ENCODE measurements around the gene UNC79. TPM values are rescaled to one million over a fixed set of nuclear protein-coding genes. Genes with fewer than 3 reads are reported as not detected.

Gene UNC79
- total RNA-seq, 1 experiment from 2014 or later: 0.07 TPM

- intact Hi-C loops (cut with micrococcal nuclease; ENCODE audit: unreplicated experiment): no loop called here
- Histone ChIP-seq H2AFZ (no peak overlapping the region), H3F3A (ENCODE audit: insufficient read depth, low read depth) (no peaks in the 10 kb centered on the region), H3K36me3 (ENCODE audit: low read depth) (no peaks in the 10 kb centered on the region), H3K27ac (no peak overlapping the region), H3K27me3 (ENCODE audit: insufficient read depth, low read depth) (peaks cover 65% of the 10 kb centered on the region), H3K4me3 (no peak overlapping the region), H3K9me3 (ENCODE audit: insufficient read depth, low read depth) (no peaks in the 10 kb centered on the region), H3K79me2 (ENCODE audit: low read depth) (no peaks in the 10 kb centered on the region), H3K4me1 (replicated peaks; ENCODE audit: insufficient read depth) (no peaks in the 10 kb centered on the region), H4K20me1 (ENCODE audit: insufficient read depth) (no peaks in the 10 kb centered on the region), H3K4me2 (no peak overlapping the region), H3K9me2 (ENCODE audit: insufficient read depth) (no peaks in the 10 kb centered on the region)
- no peak for TF ChIP-seq EZH2 (IDR thresholded peaks at IDR 0.05; ENCODE audit: low read depth)
- TF ChIP-seq, protein P1, sequence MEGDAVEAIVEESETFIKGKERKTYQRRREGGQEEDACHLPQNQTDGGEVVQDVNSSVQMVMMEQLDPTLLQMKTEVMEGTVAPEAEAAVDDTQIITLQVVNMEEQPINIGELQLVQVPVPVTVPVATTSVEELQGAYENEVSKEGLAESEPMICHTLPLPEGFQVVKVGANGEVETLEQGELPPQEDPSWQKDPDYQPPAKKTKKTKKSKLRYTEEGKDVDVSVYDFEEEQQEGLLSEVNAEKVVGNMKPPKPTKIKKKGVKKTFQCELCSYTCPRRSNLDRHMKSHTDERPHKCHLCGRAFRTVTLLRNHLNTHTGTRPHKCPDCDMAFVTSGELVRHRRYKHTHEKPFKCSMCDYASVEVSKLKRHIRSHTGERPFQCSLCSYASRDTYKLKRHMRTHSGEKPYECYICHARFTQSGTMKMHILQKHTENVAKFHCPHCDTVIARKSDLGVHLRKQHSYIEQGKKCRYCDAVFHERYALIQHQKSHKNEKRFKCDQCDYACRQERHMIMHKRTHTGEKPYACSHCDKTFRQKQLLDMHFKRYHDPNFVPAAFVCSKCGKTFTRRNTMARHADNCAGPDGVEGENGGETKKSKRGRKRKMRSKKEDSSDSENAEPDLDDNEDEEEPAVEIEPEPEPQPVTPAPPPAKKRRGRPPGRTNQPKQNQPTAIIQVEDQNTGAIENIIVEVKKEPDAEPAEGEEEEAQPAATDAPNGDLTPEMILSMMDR (conservative IDR thresholded peaks at IDR 0.05): no peak
- BruUV-seq (replicated peaks): no TSS peak
- DNase-seq: no peak
- ChIA-PET CTCF (no interaction called here), POLR2A (ENCODE audit: unreplicated experiment) (no interaction called here)
Observed at GRCh38 chr14:93582516-93582915, 151.8 kb downstream of the UNC79 start.

DNA sequence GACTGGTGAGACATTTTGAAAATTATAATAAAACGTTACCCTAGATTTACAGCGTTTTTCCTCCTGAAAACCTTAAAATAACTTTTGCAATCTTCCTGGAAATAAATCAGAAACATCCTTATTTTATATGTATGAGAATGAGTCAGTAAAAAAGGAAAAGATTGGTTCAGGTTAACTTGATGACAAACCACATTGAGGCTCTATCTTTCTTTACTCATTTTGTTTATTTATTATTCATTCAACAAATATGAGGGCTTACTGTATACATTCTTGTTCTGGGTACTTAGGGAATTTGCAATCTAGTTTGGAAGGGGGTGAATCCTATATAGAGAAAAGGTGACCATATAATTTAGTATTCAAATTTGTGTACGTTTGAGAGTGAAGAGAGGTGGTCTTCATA lies 156.6 kb downstream of the UNC79 start:
- Histone ChIP-seq H3K36me3 (ENCODE audit: low read depth) (no peaks in the 10 kb centered on the region), H3F3A (ENCODE audit: insufficient read depth, low read depth) (no peaks in the 10 kb centered on the region), H3K79me2 (ENCODE audit: low read depth) (no peaks in the 10 kb centered on the region), H3K9me3 (ENCODE audit: insufficient read depth, low read depth) (no peaks in the 10 kb centered on the region), H3K4me2 (no peak overlapping the region), H3K4me1 (replicated peaks; ENCODE audit: insufficient read depth) (no peaks in the 10 kb centered on the region), H4K20me1 (ENCODE audit: insufficient read depth) (no peaks in the 10 kb centered on the region), H3K27me3 (ENCODE audit: insufficient read depth, low read depth) (peaks cover 66% of the 10 kb centered on the region), H3K4me3 (no peak overlapping the region), H3K27ac (no peak overlapping the region), H2AFZ (no peak overlapping the region), H3K9me2 (ENCODE audit: insufficient read depth) (no peaks in the 10 kb centered on the region)
- intact Hi-C loops (cut with micrococcal nuclease; ENCODE audit: unreplicated experiment): no loop called here
- BruUV-seq (replicated peaks): no TSS peak
- DNase-seq: no peak
- TF ChIP-seq, protein P1 (conservative IDR thresholded peaks at IDR 0.05): no peak
- no peak for TF ChIP-seq EZH2 (IDR thresholded peaks at IDR 0.05; ENCODE audit: low read depth)
- ChIA-PET CTCF (no interaction called here), POLR2A (ENCODE audit: unreplicated experiment) (no interaction called here)

GRCh38 chr14:93591506-93591905 lies 160.8 kb downstream of the UNC79 start:
- BruUV-seq (replicated peaks): no TSS peak
- DNase-seq: no peak
- H3K27me3 ChIP-seq (ENCODE audit: insufficient read depth, low read depth): peaks cover 74% of the 10 kb centered on the region
- ChIA-PET CTCF (interaction anchor here (0.6 kb wide), 1 partner anchor 377 kb away, joined by 3 read pairs; no protein-coding TSS in a partner anchor), POLR2A (ENCODE audit: unreplicated experiment) (no interaction called here)
- no peak overlapping the region for H3K4me2 ChIP-seq
- no peak overlapping the region for H2AFZ ChIP-seq
- no peaks in the 10 kb centered on the region for H4K20me1 ChIP-seq (ENCODE audit: insufficient read depth)
- no peaks in the 10 kb centered on the region for H3K9me3 ChIP-seq (ENCODE audit: insufficient read depth, low read depth)
- H3K27ac ChIP-seq: no peak overlapping the region
- TF ChIP-seq, protein P1 (conservative IDR thresholded peaks at IDR 0.05): no peak
- TF ChIP-seq EZH2 (IDR thresholded peaks at IDR 0.05; ENCODE audit: low read depth): no peak
- H3K4me1 ChIP-seq (replicated peaks; ENCODE audit: insufficient read depth): no peaks in the 10 kb centered on the region
- H3K36me3 ChIP-seq (ENCODE audit: low read depth): no peaks in the 10 kb centered on the region
- no peak overlapping the region for H3K4me3 ChIP-seq
- no peaks in the 10 kb centered on the region for H3K9me2 ChIP-seq (ENCODE audit: insufficient read depth)
- intact Hi-C loops (cut with micrococcal nuclease; ENCODE audit: unreplicated experiment): no loop called here
- H3F3A ChIP-seq (ENCODE audit: insufficient read depth, low read depth): no peaks in the 10 kb centered on the region
- H3K79me2 ChIP-seq (ENCODE audit: low read depth): no peaks in the 10 kb centered on the region

Measured in PC-9 (cell line).